Nephron (organoid): Measurements from ENCODE around the gene FBXW2.
"Not testable (repeated sequence)": the region's sequence is repeated elsewhere in the genome, so short reads cannot be mapped to it uniquely, and the experiment has no call there.

Experiments
- H3K27ac Mint-ChIP-seq, 3 experiments: 2 replicates each; pipeline ENCODE4 v1.8.0; 2020; ENCODE audit warnings: mixed read lengths in 3 of 3, mild to moderate bottlenecking in 2 of 3, moderate library complexity in 1 of 3
- H3K27me3 Mint-ChIP-seq: 2 replicates; pipeline ENCODE4 v1.8.0; 2021; ENCODE audit warnings: low read depth, mild to moderate bottlenecking, moderate library complexity, mixed read lengths
- H3K36me3 Mint-ChIP-seq: 2 replicates; pipeline ENCODE4 v1.8.0; 2020; ENCODE audit warnings: low read depth, mixed read lengths
- H3K4me1 Mint-ChIP-seq: 2 replicates; pipeline ENCODE4 v1.8.0; 2020; ENCODE audit warnings: mixed read lengths
- H3K4me3 Mint-ChIP-seq, 3 experiments: 2 replicates each; pipeline ENCODE4 v1.8.0; 2020; ENCODE audit warnings: mild to moderate bottlenecking in 3 of 3, mixed read lengths in 3 of 3, moderate library complexity in 2 of 3
- H3K9me3 Mint-ChIP-seq: 2 replicates; pipeline ENCODE4 v1.8.0; 2020; ENCODE audit warnings: mixed read lengths
- CTCF ChIP-seq, 3 experiments: fragments of 200-600 bp; sonication (generic); IDR thresholded peaks; one replicate each; pipeline ENCODE4 v1.5.0; 2021; ENCODE audit warnings: antibody characterized with exemption in 3 of 3; ENCODE audit not compliant: unreplicated experiment in 3 of 3

FBXW2 gene

GRCh38 chr9:120755044-120755443 lies 38.2 kb downstream of the FBXW2 start:
- Mint-ChIP-seq H3K9me3 (no peaks in the 10 kb centered on the region), H3K27me3 (no peaks in the 10 kb centered on the region), H3K4me3 (no peak overlapping the region), H3K4me1 (no peaks in the 10 kb centered on the region), H3K36me3 (peaks cover 5% of the 10 kb centered on the region), H3K27ac (no peak overlapping the region)
- no peak for TF ChIP-seq CTCF (IDR thresholded peaks at IDR 0.05; ENCODE audit: unreplicated experiment in 3 of 3)

- Mint-ChIP-seq H3K27me3 (no peaks in the 10 kb centered on the region), H3K36me3 (no peaks in the 10 kb centered on the region), H3K27ac (no peak overlapping the region), H3K4me1 (no peaks in the 10 kb centered on the region), H3K4me3 (no peak overlapping the region), H3K9me3 (no peaks in the 10 kb centered on the region)
- TF ChIP-seq CTCF (IDR thresholded peaks at IDR 0.05; ENCODE audit: unreplicated experiment in 3 of 3): no peak
Measured at GRCh38 chr9:120750421-120750820, 42.8 kb downstream of the FBXW2 start.

- not testable (repeated sequence) for H3K4me1 Mint-ChIP-seq, H3K36me3 Mint-ChIP-seq, H3K4me3 Mint-ChIP-seq, H3K9me3 Mint-ChIP-seq, H3K27me3 Mint-ChIP-seq, H3K27ac Mint-ChIP-seq
Measured at GRCh38 chr9:120746366-120746765, 46.9 kb downstream of the FBXW2 start.

GRCh38 chr9:120745278-120745677 lies 47.9 kb downstream of the FBXW2 start:
- Mint-ChIP-seq H3K4me1 (no peaks in the 10 kb centered on the region), H3K27ac (no peak overlapping the region), H3K27me3 (no peaks in the 10 kb centered on the region), H3K36me3 (no peaks in the 10 kb centered on the region), H3K9me3 (peaks cover 3% of the 10 kb centered on the region), H3K4me3 (no peak overlapping the region)
- TF ChIP-seq CTCF (IDR thresholded peaks at IDR 0.05; ENCODE audit: unreplicated experiment in 3 of 3): no peak

- H3K36me3 Mint-ChIP-seq: no peaks in the 10 kb centered on the region
- no peaks in the 10 kb centered on the region for H3K27me3 Mint-ChIP-seq
- TF ChIP-seq CTCF (IDR thresholded peaks at IDR 0.05; ENCODE audit: unreplicated experiment in 3 of 3): peak in 1 of 3 experiments; percentile 27
- H3K4me3 Mint-ChIP-seq: no peak overlapping the region
- peaks cover 3% of the 10 kb centered on the region for H3K9me3 Mint-ChIP-seq
- H3K4me1 Mint-ChIP-seq: no peaks in the 10 kb centered on the region
- H3K27ac Mint-ChIP-seq: no peak overlapping the region
Measured at GRCh38 chr9:120742951-120743416, 50.2 kb downstream of the FBXW2 start.

GRCh38 chr9:120741701-120742100 lies 51.5 kb downstream of the FBXW2 start:
- Mint-ChIP-seq H3K27me3 (no peaks in the 10 kb centered on the region), H3K4me3 (no peak overlapping the region), H3K36me3 (no peaks in the 10 kb centered on the region), H3K9me3 (peaks cover 3% of the 10 kb centered on the region), H3K4me1 (no peaks in the 10 kb centered on the region), H3K27ac (no peak overlapping the region)
- TF ChIP-seq CTCF (IDR thresholded peaks at IDR 0.05; ENCODE audit: unreplicated experiment in 3 of 3): no peak
